Activated CD4-positive, CD25-positive, alpha-beta regulatory T cell (primary cell): ENCODE results near the gene ZBED4.

Source experiments
- DNase-seq, 4 experiments: peaks; one replicate each; lab custom pipeline; 2025; lab: John Stamatoyannopoulos, UW

ZBED4 gene

GRCh38 chr22:49880281-49880680 is 26.6 kb downstream of the ZBED4 start:
- DNase-seq = no peak

GRCh38 chr22:49881856-49882255 is 28.2 kb downstream of the ZBED4 start:
- DNase-seq = no peak

GRCh38 chr22:49882519-49883293 is 29.1 kb downstream of the ZBED4 start:
- no peak for DNase-seq

- DNase-seq = no peak
Observed at GRCh38 chr22:49883294-49883640, 29.6 kb downstream of the ZBED4 start.

GRCh38 chr22:49884075-49884474 is 30.4 kb downstream of the ZBED4 start:
- no peak for DNase-seq

- no peak for DNase-seq
Observed at GRCh38 chr22:49884503-49885260, 31.0 kb downstream of the ZBED4 start.

- DNase-seq = no peak
Observed at GRCh38 chr22:49885281-49885680, 31.6 kb downstream of the ZBED4 start.

- DNase-seq = no peak
Observed at GRCh38 chr22:49885881-49886280, 32.2 kb downstream of the ZBED4 start.

GRCh38 chr22:49886346-49887063 is 32.9 kb downstream of the ZBED4 start:
- no peak for DNase-seq

- DNase-seq = no peak
Observed at GRCh38 chr22:49887064-49887451, 33.4 kb downstream of the ZBED4 start.

- no peak for DNase-seq
Observed at GRCh38 chr22:49887702-49888101, 34.1 kb downstream of the ZBED4 start.

GRCh38 chr22:49889071-49889470 is 35.4 kb downstream of the ZBED4 start:
- DNase-seq = no peak

- DNase-seq = no peak
Observed at GRCh38 chr22:49892226-49892899, 38.7 kb downstream of the ZBED4 start.

- DNase-seq = no peak
Observed at GRCh38 chr22:49893025-49893424, 39.4 kb downstream of the ZBED4 start.

GRCh38 chr22:49894322-49895054 is 40.8 kb downstream of the ZBED4 start:
- no peak for DNase-seq

GRCh38 chr22:49896201-49896600 is 42.6 kb downstream of the ZBED4 start:
- DNase-seq = no peak

GRCh38 chr22:49897015-49897684 is 43.5 kb downstream of the ZBED4 start:
- no peak for DNase-seq

GRCh38 chr22:49899530-49899929 is 45.9 kb downstream of the ZBED4 start:
- DNase-seq = no peak

GRCh38 chr22:49900441-49901230 is 47.0 kb downstream of the ZBED4 start:
- DNase-seq = no peak

- no peak for DNase-seq
Observed at GRCh38 chr22:49901457-49901856, 47.8 kb downstream of the ZBED4 start.
